H9 (cell line): ENCODE results near the gene NMU. TPM values are rescaled to one million over a fixed set of nuclear protein-coding genes. Genes with fewer than 3 reads are reported as not detected.

Experiments
- DNase-seq: peaks from one replicate; pipeline ENCODE4 v3.0.0-alpha.2; 2017
- H2AFZ ChIP-seq: one replicate; pipeline ENCODE4 v1.6.1; 2013; ENCODE audit warnings: mild to moderate bottlenecking, low read length, control low read depth, moderate library complexity
- H2AK5ac ChIP-seq: 2 replicates; pipeline ENCODE4 v1.6.1; 2013; ENCODE audit warnings: low read length, control low read depth, mixed read lengths; ENCODE audit not compliant: insufficient read length
- H2BK120ac ChIP-seq: one replicate; pipeline ENCODE4 v1.6.1; 2013; ENCODE audit warnings: low read depth, mild to moderate bottlenecking, low read length, control low read depth, inconsistent platforms; ENCODE audit not compliant: poor library complexity, severe bottlenecking
- H2BK12ac ChIP-seq: 2 replicates; pipeline ENCODE4 v1.6.1; 2013; ENCODE audit warnings: low read length, control low read depth, mixed read lengths, low read depth; ENCODE audit not compliant: insufficient read length
- H2BK15ac ChIP-seq: 2 replicates; pipeline ENCODE4 v1.6.1; 2013; ENCODE audit warnings: low read depth, low read length, control low read depth
- H2BK20ac ChIP-seq: one replicate; pipeline ENCODE4 v1.6.1; 2013; ENCODE audit warnings: low read depth, mild to moderate bottlenecking, low read length, control low read depth, inconsistent platforms; ENCODE audit not compliant: poor library complexity, severe bottlenecking
- H2BK5ac ChIP-seq: 2 replicates; pipeline ENCODE4 v1.6.1; 2013; ENCODE audit warnings: low read length, control low read depth, mixed read lengths; ENCODE audit not compliant: insufficient read length
- H3K14ac ChIP-seq: 2 replicates; pipeline ENCODE4 v1.6.1; 2013; ENCODE audit warnings: low read length, control low read depth; ENCODE audit not compliant: insufficient read depth
- H3K18ac ChIP-seq: 2 replicates; pipeline ENCODE4 v1.6.1; 2013; ENCODE audit warnings: low read depth, mild to moderate bottlenecking, mixed read lengths, low read length, control low read depth; ENCODE audit not compliant: insufficient read length
- H3K23ac ChIP-seq: 2 replicates; pipeline ENCODE4 v1.6.1; 2013; ENCODE audit warnings: low read length, control low read depth, mixed read lengths, low read depth; ENCODE audit not compliant: insufficient read length
- H3K23me2 ChIP-seq: 2 replicates; pipeline ENCODE4 v1.6.1; 2013; ENCODE audit warnings: low read depth, mild to moderate bottlenecking, mixed read lengths, low read length, control low read depth; ENCODE audit not compliant: insufficient read length, poor library complexity, severe bottlenecking
- H3K27ac ChIP-seq: 2 replicates; pipeline ENCODE4 v1.5.1; 2013; ENCODE audit warnings: low read length, control low read depth, mixed read lengths, low read depth; ENCODE audit not compliant: insufficient read length
- H3K27me3 ChIP-seq: 2 replicates; pipeline ENCODE4 v1.6.1; 2013; ENCODE audit warnings: low read length, control low read depth, inconsistent platforms; ENCODE audit not compliant: insufficient read depth
- H3K4ac ChIP-seq: 2 replicates; pipeline ENCODE4 v1.6.1; 2013; ENCODE audit warnings: low read depth, mild to moderate bottlenecking, control low read depth, inconsistent platforms, low read length, moderate library complexity
- H3K4me1 ChIP-seq: 2 replicates; pipeline ENCODE4 v1.6.1; 2013; ENCODE audit warnings: low read length, control low read depth, inconsistent platforms; ENCODE audit not compliant: insufficient read depth
- H3K4me2 ChIP-seq: 2 replicates; pipeline ENCODE4 v1.6.1; 2013; ENCODE audit warnings: low read length, control low read depth, mixed read lengths; ENCODE audit not compliant: insufficient read length, insufficient read depth
- H3K56ac ChIP-seq: 2 replicates; pipeline ENCODE4 v1.6.1; 2013; ENCODE audit warnings: low read depth, mild to moderate bottlenecking, mixed read lengths, low read length, control low read depth; ENCODE audit not compliant: insufficient read length
- H3K79me1 ChIP-seq: 2 replicates; pipeline ENCODE4 v1.6.1; 2013; ENCODE audit warnings: low read depth, mild to moderate bottlenecking, moderate library complexity, low read length, control low read depth, inconsistent platforms; ENCODE audit not compliant: insufficient read depth, poor library complexity, severe bottlenecking
- H3K79me2 ChIP-seq: 2 replicates; pipeline ENCODE4 v1.6.1; 2013; ENCODE audit warnings: low read length, control low read depth, inconsistent platforms; ENCODE audit not compliant: insufficient read depth
- H3K9ac ChIP-seq: 2 replicates; pipeline ENCODE4 v1.6.1; 2013; ENCODE audit warnings: low read length, control low read depth, mixed read lengths; ENCODE audit not compliant: insufficient read length; ENCODE audit errors: extremely low read depth
- H3K9me3 ChIP-seq: one replicate; pipeline ENCODE4 v1.6.1; 2013; ENCODE audit warnings: low read depth, low read length, inconsistent platforms; ENCODE audit not compliant: control insufficient read depth
- H3T11ph ChIP-seq: one replicate; pipeline ENCODE4 v1.6.1; 2013; ENCODE audit warnings: mild to moderate bottlenecking, low read length, control low read depth, inconsistent platforms
- H4K20me1 ChIP-seq: one replicate; pipeline ENCODE4 v1.6.1; 2013; ENCODE audit not compliant: control insufficient read depth, insufficient read length, insufficient read depth
- H4K5ac ChIP-seq: 2 replicates; pipeline ENCODE4 v1.6.1; 2013; ENCODE audit warnings: low read depth, mild to moderate bottlenecking, mixed read lengths, low read length, control low read depth; ENCODE audit not compliant: insufficient read length
- H4K8ac ChIP-seq: replicated peaks from 2 replicates; pipeline ENCODE4 v1.6.1; 2013; ENCODE audit warnings: low read length, control low read depth, mixed read lengths, low read depth; ENCODE audit not compliant: insufficient read length
- H4K91ac ChIP-seq: 2 replicates; pipeline ENCODE4 v1.6.1; 2013; ENCODE audit warnings: low read depth, mild to moderate bottlenecking, moderate library complexity, mixed read lengths, low read length, control low read depth; ENCODE audit not compliant: insufficient read length
- H3K27ac Mint-ChIP-seq, 3 experiments: 2 replicates in 2 of 3; 3 replicates in 1 of 3; pipeline ENCODE4 v1.8.0; 2020 to 2021; ENCODE audit warnings: mixed read lengths in 3 of 3, mild to moderate bottlenecking in 1 of 3, moderate library complexity in 1 of 3
- H3K27me3 Mint-ChIP-seq: 2 replicates; pipeline ENCODE4 v1.8.0; 2021; ENCODE audit warnings: low read depth, mild to moderate bottlenecking, moderate library complexity, mixed read lengths
- H3K36me3 Mint-ChIP-seq, 3 experiments: 2 replicates in 2 of 3; 3 replicates in 1 of 3; pipeline ENCODE4 v1.8.0; 2020 to 2021; ENCODE audit warnings: low read depth in 3 of 3, mixed read lengths in 3 of 3; ENCODE audit not compliant: insufficient read depth in 1 of 3
- H3K4me1 Mint-ChIP-seq, 2 experiments: 2 replicates each; pipeline ENCODE4 v1.8.0; 2020; ENCODE audit warnings: mixed read lengths in 2 of 2
- H3K4me3 Mint-ChIP-seq, 2 experiments: 2 replicates in 1 of 2; 3 replicates in 1 of 2; pipeline ENCODE4 v1.8.0; 2020 to 2021; ENCODE audit warnings: mild to moderate bottlenecking in 2 of 2, mixed read lengths in 2 of 2, moderate library complexity in 1 of 2
- H3K9me3 Mint-ChIP-seq, 2 experiments: 2 replicates in 1 of 2; 3 replicates in 1 of 2; pipeline ENCODE4 v1.8.0; 2020; ENCODE audit warnings: mild to moderate bottlenecking in 2 of 2, mixed read lengths in 2 of 2, moderate library complexity in 1 of 2
- CTCF ChIP-seq: fragments of 200-600 bp; sonication (generic); conservative IDR thresholded peaks from 3 replicates; pipeline ENCODE4 v1.8.0; 2021; ENCODE audit warnings: antibody characterized with exemption, mild to moderate bottlenecking
- WGBS: extraction: QIAGEN DNeasy Blood & Tissue Kit; methylation state at CpG from one replicate; pipeline ENCODE4 v1.1.7; 2013; ENCODE audit warnings: missing lambda C conversion rate, low lambda C conversion rate, mixed read lengths; ENCODE audit not compliant: insufficient read length; ENCODE audit errors: extremely low coverage; 5-methylcytosine and 5-hydroxymethylcytosine counted together
- total RNA-seq: library from RNA; stranded (reverse); gene quantifications from 2 replicates; pipeline ENCODE4 v1.2.1, GENCODE V29; 2021

NMU gene
- total RNA-seq, 1 experiment from 2014 or later, result 12.9 TPM

GRCh38 chr4:55617587-55618197 lies 18.4 kb downstream of the NMU start:
- peaks cover 2 to 12% of the 10 kb centered on the region in 2 experiments; a peak in 3 of 4 replicates for H3K4me1 Mint-ChIP-seq
- Histone ChIP-seq H2BK20ac (no peak overlapping the region), H3K79me2 (no peaks in the 10 kb centered on the region), H3T11ph (no peak overlapping the region), H3K79me1 (no peaks in the 10 kb centered on the region), H3K23me2 (no peaks in the 10 kb centered on the region), H3K4ac (no peak overlapping the region), H3K18ac (no peak overlapping the region), H2AFZ (no peak overlapping the region), H3K27ac (no peak overlapping the region), H2AK5ac (no peak overlapping the region), H2BK15ac (no peak overlapping the region), H3K4me2 (no peak overlapping the region), H3K14ac (no peak overlapping the region), H3K4me1 (no peaks in the 10 kb centered on the region), H3K9me3 (no peaks in the 10 kb centered on the region), H3K23ac (no peak overlapping the region), H2BK5ac (no peak overlapping the region), H2BK120ac (no peak overlapping the region), H3K9ac (no peak overlapping the region), H4K91ac (no peak overlapping the region), H3K56ac (no peak overlapping the region), H2BK12ac (no peak overlapping the region), H4K20me1 (no peaks in the 10 kb centered on the region), H3K27me3 (no peaks in the 10 kb centered on the region), H4K5ac (no peak overlapping the region), H4K8ac (no peak overlapping the region)
- no peak for TF ChIP-seq CTCF
- no peak overlapping the region for H3K4me3 Mint-ChIP-seq
- H3K9me3 Mint-ChIP-seq, result peaks cover 0 to 8% of the 10 kb centered on the region in 2 experiments; a peak in 1 of 5 replicates
- WGBS, result no CpG with 5 or more reads among the region's 1 CpG
- no peak overlapping the region for H3K27ac Mint-ChIP-seq
- peaks cover 0 to 9% (median 7%) of the 10 kb centered on the region in 3 experiments; a peak in 3 of 7 replicates for H3K36me3 Mint-ChIP-seq
- H3K27me3 Mint-ChIP-seq, result no peaks in the 10 kb centered on the region; the same call in 1 of the 2 replicates
- no peak for DNase-seq
